ENCODE data around the gene MYOF.
"Not testable (repeated sequence)": the region's sequence is repeated elsewhere in the genome, so short reads cannot be mapped to it uniquely, and the experiment has no call there.

The MYOF gene

GRCh38 chr10:93481637-93482144 is 443 bp downstream of the MYOF start:
- no peak for DNase-seq

DNA sequence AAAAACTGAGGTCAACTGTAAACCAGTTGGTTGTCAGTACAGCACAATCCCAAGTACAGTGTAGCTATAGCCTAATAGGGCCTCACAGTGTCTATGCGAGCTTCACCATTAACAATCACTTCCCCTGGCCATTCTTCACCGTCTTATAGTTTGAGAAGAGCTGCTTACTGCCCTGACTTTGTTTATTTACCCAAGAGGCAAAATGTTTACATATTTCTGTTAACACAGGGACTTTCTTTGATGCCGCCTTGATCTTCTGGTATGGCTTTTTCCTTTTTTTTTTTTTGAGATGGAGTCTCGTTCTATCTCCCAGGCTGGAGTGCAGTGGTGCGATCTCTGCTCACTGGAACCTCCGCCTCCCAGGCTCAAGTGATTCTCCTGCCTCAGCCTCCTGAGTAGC is 3.3 kb downstream of the MYOF start:
- no peak for DNase-seq

DNA sequence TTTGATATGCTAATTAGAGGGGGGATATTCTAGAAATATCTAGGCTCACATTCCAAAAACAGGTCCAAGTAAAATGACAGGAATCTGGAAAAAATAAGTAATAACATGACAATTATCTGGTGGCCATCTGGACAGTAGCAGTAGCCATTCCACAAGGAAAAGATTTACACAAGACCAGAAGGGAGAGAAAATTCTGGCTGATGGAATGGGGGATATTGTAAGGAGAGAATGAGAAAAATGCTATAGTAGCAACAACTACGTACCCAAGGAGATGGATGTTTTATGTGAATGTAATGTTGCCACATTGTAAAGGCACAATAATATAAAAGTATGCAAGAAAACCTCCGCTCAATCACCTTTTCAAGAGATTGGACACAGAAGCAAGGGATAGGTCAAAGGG is 5.4 kb downstream of the MYOF start:
- DNase-seq, result no peak

DNA sequence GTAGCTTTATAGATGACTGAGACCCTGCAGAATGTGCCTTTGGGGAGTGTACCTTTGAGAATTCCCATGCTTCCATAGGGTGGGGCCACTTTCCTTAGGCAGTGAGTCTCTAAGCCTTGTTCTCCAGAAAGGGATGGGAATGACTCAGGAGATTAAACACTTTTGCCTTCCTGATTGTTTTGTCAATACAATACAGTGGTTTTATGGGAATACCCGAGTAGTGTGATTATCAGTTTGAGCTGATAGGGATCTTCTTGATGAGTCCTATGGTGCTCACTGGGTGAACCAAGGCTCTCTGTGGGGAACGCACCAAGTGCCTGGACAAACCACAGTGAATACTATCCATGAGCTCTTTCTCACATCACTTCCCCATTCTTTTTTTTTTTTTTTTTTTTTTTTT is 6.3 kb downstream of the MYOF start:
- DNase-seq, result peak in 1 of 2 experiments; percentile 28

- no peak for DNase-seq
These were observed 6.9 kb downstream of the MYOF start for GRCh38 chr10:93475227-93475626.

GRCh38 chr10:93473804-93474472 is 8.2 kb downstream of the MYOF start:
- no peak for DNase-seq

GRCh38 chr10:93473161-93473560 is 9.0 kb downstream of the MYOF start:
- no peak for DNase-seq

DNA sequence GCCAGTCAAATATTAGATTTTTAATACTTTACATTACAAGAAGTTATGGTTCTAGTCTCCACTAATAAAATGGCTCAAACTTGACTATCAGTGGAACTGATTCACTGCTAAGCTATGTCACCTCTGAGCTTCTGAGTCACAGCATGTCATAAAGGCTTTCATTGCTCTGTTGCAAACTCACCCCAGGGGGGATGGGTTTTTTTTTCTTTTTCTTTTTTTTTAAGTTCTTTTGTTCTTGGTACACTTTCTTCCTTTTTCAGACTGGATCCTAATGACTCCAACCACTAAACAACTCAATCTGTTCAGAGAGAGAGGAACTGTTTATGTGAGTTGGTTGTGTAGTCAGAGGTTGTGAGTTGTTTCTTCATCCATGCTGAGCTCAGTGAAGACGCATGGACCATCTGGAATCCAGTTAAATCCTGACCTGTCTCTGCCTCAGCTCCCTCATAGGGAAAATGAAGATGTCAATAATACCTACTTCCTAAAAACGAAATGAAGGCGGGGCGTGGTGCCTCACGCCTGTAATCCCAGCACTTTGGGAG is 11.0 kb downstream of the MYOF start:
- DNase-seq, result no peak

- no peak for DNase-seq
These were observed 12.7 kb downstream of the MYOF start for GRCh38 chr10:93469454-93469853.

- DNase-seq, result no peak
These were observed 13.5 kb downstream of the MYOF start for GRCh38 chr10:93468461-93469213.

- not testable (repeated sequence) for DNase-seq
These were observed 14.5 kb downstream of the MYOF start for GRCh38 chr10:93467635-93468034.

DNA sequence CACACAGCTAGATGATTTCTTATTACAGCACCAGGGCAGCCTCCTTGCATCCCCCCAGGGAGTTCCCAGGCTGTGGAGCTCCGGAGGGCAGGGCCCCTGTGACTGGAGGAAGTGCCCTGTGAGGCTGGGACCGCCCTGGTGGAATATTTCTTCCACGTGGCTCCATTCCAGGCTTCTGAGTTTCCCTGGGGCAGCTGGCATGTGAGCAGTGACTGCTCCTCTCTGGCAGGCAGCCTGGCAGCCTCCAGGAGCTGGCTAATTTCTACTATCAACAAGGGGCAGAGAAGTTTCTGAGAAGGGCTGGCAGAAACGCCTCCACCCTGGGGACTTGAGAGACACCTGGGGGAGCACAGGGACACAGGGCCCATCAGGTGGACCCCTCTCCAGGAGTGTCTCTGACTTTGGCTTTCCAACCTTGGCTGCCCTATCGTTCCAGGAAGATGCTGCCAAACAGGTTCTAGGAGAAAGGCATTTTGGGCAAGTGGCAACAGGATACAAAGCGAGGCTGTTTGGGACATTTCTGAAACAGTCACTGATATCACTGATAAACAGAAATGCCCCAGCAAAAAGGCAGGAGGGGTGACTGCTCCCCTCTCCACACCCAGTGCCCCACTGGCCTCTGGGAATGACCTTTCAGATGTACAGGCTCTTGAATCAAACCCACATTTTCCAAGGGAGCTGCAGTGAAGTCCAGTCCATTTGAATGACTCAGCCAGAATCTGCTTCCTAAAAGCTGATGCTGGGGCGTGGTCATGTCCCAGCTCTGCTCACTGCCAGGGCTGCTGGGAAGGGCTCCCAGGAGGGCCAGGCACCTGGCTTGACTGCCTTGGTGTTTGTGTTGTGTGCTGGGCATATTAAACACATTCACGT is 16.1 kb downstream of the MYOF start:
- DNase-seq, result no peak

DNA sequence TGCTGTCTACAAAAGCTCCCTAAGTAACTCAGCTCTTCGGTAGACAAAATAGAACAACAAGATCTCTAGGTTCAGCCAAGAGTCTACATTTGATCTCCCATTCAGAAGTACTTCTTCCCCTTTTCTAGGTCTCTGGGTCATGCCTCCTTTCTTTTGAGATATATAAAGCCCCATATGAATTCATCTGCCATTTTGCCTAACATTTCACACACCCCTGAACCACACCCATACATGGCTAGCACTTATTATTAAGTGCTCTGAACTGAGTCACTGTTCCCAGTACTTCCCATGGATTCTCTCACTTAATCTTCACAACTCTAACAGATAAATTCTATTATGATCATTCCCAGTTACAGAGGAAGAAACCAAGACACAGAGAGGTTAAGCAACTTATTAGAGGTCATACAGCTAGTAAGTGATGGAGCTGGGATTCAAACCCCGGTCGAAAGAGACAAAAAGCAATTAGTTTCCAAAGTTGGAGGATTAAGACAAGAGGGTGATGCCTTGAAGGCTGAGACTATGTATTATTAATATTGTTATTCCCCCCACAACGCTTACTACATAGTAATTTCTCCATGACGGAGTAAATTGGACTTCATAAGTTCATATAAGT is 17.3 kb downstream of the MYOF start:
- peak in 1 of 2 experiments; percentile 43 for DNase-seq

- peak; percentile 84 to 85 for DNase-seq
These were observed 18.2 kb downstream of the MYOF start for GRCh38 chr10:93463723-93464476.

- DNase-seq, result no peak
These were observed 19.3 kb downstream of the MYOF start for GRCh38 chr10:93462881-93463280.

DNA sequence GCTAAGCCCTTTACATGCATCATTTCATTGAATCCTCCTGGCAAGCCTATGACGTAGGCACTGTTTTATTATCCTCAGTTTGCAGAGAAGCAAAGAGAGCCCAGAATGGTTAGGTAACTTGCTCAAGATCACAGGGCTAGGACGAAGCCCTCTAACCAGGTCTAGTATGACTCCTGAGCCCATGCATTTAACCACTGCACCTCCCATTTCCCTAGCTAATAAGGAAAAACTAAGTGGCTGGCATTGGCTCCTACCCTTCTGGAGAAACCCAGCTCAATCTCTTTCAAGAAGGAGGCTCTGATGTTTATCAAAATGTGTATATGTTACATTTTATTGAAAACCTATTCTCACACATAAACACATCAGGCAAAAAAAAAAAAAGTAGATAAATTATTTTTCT is 19.8 kb downstream of the MYOF start:
- no peak for DNase-seq

DNA sequence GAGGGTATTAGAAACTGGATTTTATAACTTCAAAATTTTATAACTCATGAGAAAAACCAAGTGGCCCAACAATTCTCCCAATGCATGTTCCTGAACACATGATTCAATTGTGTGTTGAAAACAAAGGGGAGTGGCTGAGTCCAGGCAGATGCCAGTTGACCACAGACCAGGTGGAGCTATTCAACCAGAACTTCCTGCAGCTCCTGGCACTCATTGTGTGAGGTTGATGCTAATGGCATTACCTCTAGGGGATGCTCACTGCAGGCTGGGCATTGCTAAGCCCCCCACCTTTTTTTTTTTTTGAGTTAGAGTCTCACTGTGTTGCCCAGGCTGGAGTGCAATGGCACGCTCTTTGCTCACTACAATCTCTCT is 20.3 kb downstream of the MYOF start:
- DNase-seq, result no peak

DNA sequence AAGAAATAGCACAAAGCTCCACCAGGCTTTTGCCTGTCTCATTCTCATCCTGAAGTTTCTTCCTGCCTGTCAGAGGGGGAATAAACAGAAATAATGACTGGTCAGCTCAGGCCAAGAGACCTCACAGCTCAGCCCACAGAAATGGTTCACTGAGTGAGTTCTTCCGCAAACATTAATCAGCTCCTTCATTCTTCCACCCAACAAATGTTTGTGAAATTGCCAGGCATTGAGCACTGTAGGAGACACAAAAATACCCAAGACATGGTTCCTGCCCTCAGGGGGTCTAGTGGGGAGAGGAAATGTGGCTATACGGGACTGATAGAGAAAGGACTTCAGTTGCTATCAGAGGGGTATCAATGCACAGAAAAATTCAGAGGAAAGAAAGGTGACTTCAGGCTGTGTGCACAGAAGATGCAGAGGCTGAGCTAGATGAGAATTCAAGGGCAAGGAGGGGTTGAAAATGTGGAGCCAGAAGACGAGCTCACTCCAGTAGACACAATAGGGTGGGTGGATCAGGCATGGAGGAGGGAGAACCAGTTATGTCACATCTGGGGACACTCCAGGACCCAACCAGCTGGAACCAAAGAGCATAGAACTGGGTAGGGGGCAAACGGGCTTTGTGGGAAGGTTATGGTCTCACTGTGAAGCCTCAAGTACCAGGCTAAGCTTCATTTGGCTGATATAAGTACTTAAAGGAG is 20.9 kb downstream of the MYOF start:
- DNase-seq, result no peak

DNA sequence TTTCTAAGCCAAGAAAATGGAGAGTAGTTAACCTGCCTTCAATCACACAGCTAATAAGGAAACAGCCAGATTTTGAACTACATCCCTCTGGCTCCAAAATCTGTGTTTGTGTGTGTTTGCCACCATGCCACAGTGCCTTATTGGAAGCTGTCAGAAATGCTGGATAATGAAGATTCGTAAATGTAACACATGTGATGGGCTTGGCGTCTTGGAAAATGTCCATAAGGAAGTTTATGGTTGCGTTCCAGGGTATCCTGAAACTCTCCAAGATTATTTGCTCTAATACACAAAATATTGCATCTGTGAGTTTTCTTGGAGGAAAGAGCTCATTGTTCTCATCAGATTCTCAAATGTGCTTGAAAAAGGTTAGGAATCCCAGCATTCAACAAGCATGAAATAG is 22.7 kb downstream of the MYOF start:
- no peak for DNase-seq

- peak in 1 of 2 experiments; percentile 42 for DNase-seq
These were observed 23.3 kb downstream of the MYOF start for GRCh38 chr10:93458821-93459257.

DNA sequence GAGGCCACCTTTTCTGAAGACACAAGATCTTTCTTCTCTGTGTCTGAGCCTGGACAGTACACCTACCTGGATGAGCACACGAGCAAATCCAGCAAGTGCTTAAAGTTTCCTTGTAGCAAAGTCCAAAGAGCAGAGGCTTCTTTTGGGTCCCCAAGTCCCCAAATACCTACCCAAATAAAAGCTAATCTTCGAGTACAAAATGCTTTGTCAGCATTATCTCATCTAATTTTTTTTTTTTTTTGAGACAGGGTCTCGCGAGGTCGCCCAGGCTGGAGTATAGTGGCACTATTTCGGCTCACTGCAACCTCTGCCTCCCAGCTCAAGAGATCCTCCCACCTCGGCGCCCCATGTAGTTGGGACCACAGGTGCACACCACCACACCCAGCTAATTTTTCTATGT is 24.6 kb downstream of the MYOF start:
- no peak for DNase-seq
